Panc1 (cell line): ENCODE measurements around the gene NCS1. TPM values are rescaled to one million over a fixed set of nuclear protein-coding genes. Genes with fewer than 3 reads are reported as not detected.

Source experiments
- ATAC-seq: fragments of 200-7000 bp; cut with Tn5 transposase; 2 replicates; pipeline ENCODE4 v1.9.1; 2020; ENCODE audit warnings: mild to moderate bottlenecking, moderate library complexity
- BruUV-seq: library from RNA; stranded (reverse); fragments of 400-500 nt; replicated peaks from 2 replicates; lab custom pipeline; 2021; lab: Mats Ljungman, UMichigan
- CTCF ChIA-PET: fragments of 300-600 bp; sonication (Branson Sonifier 250); formaldehyde crosslinking; loops from one replicate; lab custom pipeline; 2022; ENCODE audit warnings: antibody characterized with exemption; lab: Charles Lee
- POLR2A ChIA-PET: fragments of 300-600 bp; sonication (Branson Sonifier 250); formaldehyde crosslinking; loops from one replicate; lab custom pipeline; 2022; ENCODE audit warnings: antibody characterized with exemption; lab: Charles Lee
- DNase-seq: peaks from one replicate; pipeline ENCODE4 v3.0.0-alpha.2; 2010; ENCODE audit warnings: low read depth, low spot score
- H3K27ac ChIP-seq: 2 replicates; pipeline ENCODE4 v1.5.1; 2011; ENCODE audit warnings: mild to moderate bottlenecking, low read length, inconsistent platforms
- H3K27me3 ChIP-seq: fragments of 200-500 bp; sonication (Bioruptor generic); 2 replicates; pipeline ENCODE4 v1.6.0; 2014; ENCODE audit warnings: low read length, inconsistent platforms; ENCODE audit not compliant: control insufficient read depth, insufficient read depth
- H3K36me3 ChIP-seq: fragments of 200-500 bp; sonication (Bioruptor generic); 2 replicates; pipeline ENCODE4 v1.5.1; 2014; ENCODE audit warnings: inconsistent platforms, mild to moderate bottlenecking, low read length, moderate library complexity; ENCODE audit not compliant: control insufficient read depth, insufficient read depth
- H3K4me1 ChIP-seq: 2 replicates; pipeline ENCODE4 v1.5.1; 2011; ENCODE audit warnings: inconsistent platforms, mild to moderate bottlenecking, low read length, moderate library complexity; ENCODE audit not compliant: control insufficient read depth, insufficient read depth
- H3K4me3 ChIP-seq, 2 experiments: 2 replicates each; pipeline ENCODE4 v1.5.1; 2011 to 2012; ENCODE audit warnings: low read depth in 2 of 2, low read length in 2 of 2, mild to moderate bottlenecking in 2 of 2, inconsistent platforms in 1 of 2, moderate library complexity in 1 of 2
- H3K9me3 ChIP-seq: fragments of 200-500 bp; sonication (Bioruptor generic); 2 replicates; pipeline ENCODE4 v1.5.1; 2014; ENCODE audit warnings: low read depth, mild to moderate bottlenecking, inconsistent platforms, low read length, moderate library complexity; ENCODE audit not compliant: control insufficient read depth, insufficient read depth
- CTCF ChIP-seq: fragments of 450-650 bp; IDR thresholded peaks from 2 replicates; pipeline ENCODE4 v1.5.1; 2017; ENCODE audit warnings: mild to moderate bottlenecking
- POLR2AphosphoS5 ChIP-seq: IDR thresholded peaks from 2 replicates; pipeline ENCODE4 v1.6.1; 2012; ENCODE audit warnings: mild to moderate bottlenecking, low read depth, low read length, moderate library complexity
- REST ChIP-seq, 2 experiments: IDR thresholded peaks; 2 replicates each; pipeline ENCODE4 v1.6.1; 2011 to 2012; ENCODE audit warnings: low read depth in 2 of 2, control low read depth in 1 of 2, low read length in 1 of 2, mild to moderate bottlenecking in 1 of 2, moderate library complexity in 1 of 2; ENCODE audit not compliant: insufficient read depth in 1 of 2
- SIN3A ChIP-seq: IDR thresholded peaks from 2 replicates; pipeline ENCODE4 v1.6.1; 2012; ENCODE audit warnings: low read depth, mild to moderate bottlenecking, low read length, moderate library complexity, borderline replicate concordance; ENCODE audit not compliant: insufficient read depth
- TCF7L2 ChIP-seq: IDR thresholded peaks from 2 replicates; pipeline ENCODE4 v1.6.1; 2011; ENCODE audit warnings: mild to moderate bottlenecking, low read depth, low read length, inconsistent platforms
- in situ Hi-C: cut with HindIII; loops from 2 replicates; pipeline ENCODE4 v1.10.0; 2016; ENCODE audit warnings: low sequenced_read_pairs, low pct_unique_long_range_greater_than_20kb
- intact Hi-C: fragments of 100-400 bp; cut with micrococcal nuclease; formaldehyde crosslinking; loops from one replicate; pipeline ENCODE4 v1.10.0; 2022; ENCODE audit not compliant: unreplicated experiment
- total RNA-seq: library from RNA; stranded (reverse); gene quantifications from one replicate; pipeline ENCODE4 v1.2.1, GENCODE V29; 2021; ENCODE audit not compliant: unreplicated experiment

NCS1 gene
- total RNA-seq, 1 experiment from 2014 or later, result 31.6 TPM

- POLR2A ChIA-PET, result no interaction called here
- Histone ChIP-seq H3K27me3 (no peaks in the 10 kb centered on the region), H3K9me3 (no peaks in the 10 kb centered on the region), H3K4me3 (no peak overlapping the region), H3K27ac (no peak overlapping the region), H3K4me1 (peaks cover 3% of the 10 kb centered on the region; the same call in 1 of the 2 replicates), H3K36me3 (no peaks in the 10 kb centered on the region)
- TF ChIP-seq CTCF, result no peak
- TF ChIP-seq POLR2AphosphoS5, result no peak
- TF ChIP-seq TCF7L2, result no peak
- no peak for TF ChIP-seq SIN3A
- no peak for TF ChIP-seq REST (IDR thresholded peaks at IDR 0.05; ENCODE audit: insufficient read depth in 1 of 2, low read depth in 2 of 2, low read length in 1 of 2)
- intact Hi-C loops, result no loop called here
- DNase-seq (no peak), ATAC-seq (no peak)
- in situ Hi-C loops, result no loop called here
- BruUV-seq, result no TSS peak
- CTCF ChIA-PET, result no interaction called here
Measured at GRCh38 chr9:130268521-130269211, 96.5 kb downstream of the NCS1 start.

- no TSS peak for BruUV-seq
Measured at GRCh38 chr9:130271473-130271872, 99.3 kb downstream of the NCS1 start.

More at GRCh38 chr9:130271473-130271872, 99.3 kb downstream of the NCS1 start:
- CTCF ChIA-PET, result no interaction called here
- Histone ChIP-seq H3K36me3 (no peaks in the 10 kb centered on the region), H3K9me3 (no peaks in the 10 kb centered on the region), H3K4me3 (no peak overlapping the region), H3K4me1 (no peaks in the 10 kb centered on the region), H3K27ac (no peak overlapping the region), H3K27me3 (no peaks in the 10 kb centered on the region)
- no peak for DNase-seq
- ATAC-seq, result no peak
- POLR2A ChIA-PET, result no interaction called here
- in situ Hi-C loops, result no loop called here
- TF ChIP-seq TCF7L2, result no peak
- no peak for TF ChIP-seq REST (IDR thresholded peaks at IDR 0.05; ENCODE audit: insufficient read depth in 1 of 2, low read depth in 2 of 2, low read length in 1 of 2)
- TF ChIP-seq CTCF, result no peak
- TF ChIP-seq SIN3A, result no peak
- no peak for TF ChIP-seq POLR2AphosphoS5
- intact Hi-C loops, result no loop called here
